Measurements from ENCODE around the gene FHIP2A. TPM values are rescaled to one million over a fixed set of nuclear protein-coding genes. Genes with fewer than 3 reads are reported as not detected.

The FHIP2A gene
- total and polyA plus RNA-seq, 2 experiments from 2014 or later = 6.7 to 11.8 TPM

GRCh38 chr10:114811862-114812261 lies 9.7 kb upstream of the FHIP2A start:
- Histone ChIP-seq H3K4me1 (ENCODE audit: insufficient read depth) (no peaks in the 10 kb centered on the region), H3K79me2 (replicated peaks; ENCODE audit: insufficient read depth) (no peaks in the 10 kb centered on the region), H2AFZ (no peak overlapping the region), H3K27me3 (ENCODE audit: insufficient read depth) (no peaks in the 10 kb centered on the region), H3F3A (replicated peaks; ENCODE audit: low read depth) (no peaks in the 10 kb centered on the region), H3K27ac (ENCODE audit: low read depth) (no peak overlapping the region), H3K9me2 (ENCODE audit: insufficient read depth) (peaks cover 2% of the 10 kb centered on the region; the same call in 1 of the 2 replicates), H3K4me3 (no peak overlapping the region), H3K36me3 (ENCODE audit: insufficient read depth) (no peaks in the 10 kb centered on the region), H4K20me1 (replicated peaks; ENCODE audit: insufficient read depth) (no peaks in the 10 kb centered on the region; the same call in 1 of the 2 replicates), H3K4me2 (no peak overlapping the region)
- TF ChIP-seq EZH2 (IDR thresholded peaks at IDR 0.05; ENCODE audit: low read depth, unreplicated experiment) (no peak), ZNF462 (CRISPR knock-in tag; IDR thresholded peaks at IDR 0.05) (no peak), ZNF331 (CRISPR knock-in tag; IDR thresholded peaks at IDR 0.05; ENCODE audit: low read depth) (no peak), NANOG (IDR thresholded peaks at IDR 0.05; ENCODE audit: borderline replicate concordance) (no peak), REST (IDR thresholded peaks at IDR 0.05; ENCODE audit: unreplicated experiment) (no peak), JUNB (IDR thresholded peaks at IDR 0.05; ENCODE audit: unreplicated experiment) (no peak), ZNF114 (CRISPR knock-in tag; IDR thresholded peaks at IDR 0.05) (no peak), EZH2phosphoT487 (IDR thresholded peaks at IDR 0.05; ENCODE audit: unreplicated experiment) (no peak), CREB1 (CRISPR knock-in tag; IDR thresholded peaks at IDR 0.05; ENCODE audit: low read depth) (no peak)
- H3K9me3 Mint-ChIP-seq = 0 out of 3 replicates have a peak, but pooled peaks cover 2% of the 10 kb centered on the region
- H3K27ac Mint-ChIP-seq = no peak overlapping the region
- H3K36me3 Mint-ChIP-seq (ENCODE audit: low read depth) = no peaks in the 10 kb centered on the region
- H3K27me3 Mint-ChIP-seq (ENCODE audit: insufficient read depth, low read depth, poor library complexity) = peaks cover 2% of the 10 kb centered on the region
- DNase-seq (ENCODE audit: low spot score) (no peak), ATAC-seq (no peak)
- H3K4me1 Mint-ChIP-seq = peaks cover 4% of the 10 kb centered on the region; the same call in 1 of the 3 replicates
- H3K4me3 Mint-ChIP-seq = no peak overlapping the region
